H1 (cell line): ENCODE results near the gene TMPRSS2. TPM values are rescaled to one million over a fixed set of nuclear protein-coding genes. Genes with fewer than 3 reads are reported as not detected.

ENCODE experiments used
- BRCA1 ChIP-seq: IDR thresholded peaks from 2 replicates; pipeline ENCODE4 v1.6.1; 2012; ENCODE audit warnings: low read depth, low read length, improper control_type of control experiment
- CBX5 ChIP-seq: fragments of 300-800, 300-1000 bp; sonication (generic); IDR thresholded peaks from 2 replicates; pipeline ENCODE4 v1.7.1; 2016; ENCODE audit warnings: antibody characterized with exemption, low read length, low read depth
- KDM4A ChIP-seq: IDR thresholded peaks from one replicate; pipeline ENCODE4 v1.7.1; 2012; ENCODE audit warnings: low read depth, mild to moderate bottlenecking, moderate library complexity, low read length, inconsistent platforms; ENCODE audit not compliant: severe bottlenecking
- MAFK ChIP-seq: IDR thresholded peaks from 2 replicates; pipeline ENCODE4 v1.6.1; 2012; ENCODE audit warnings: low read depth, mild to moderate bottlenecking, improper control_type of control experiment, low read length
- PHF8 ChIP-seq: fragments of 200-600 bp; sonication (generic); conservative IDR thresholded peaks from 2 replicates; pipeline ENCODE4 v1.7.1; 2012; ENCODE audit warnings: low read depth, mild to moderate bottlenecking, inconsistent platforms, low read length, moderate library complexity
- RNF2 ChIP-seq: fragments of 200-900, 300-1000 bp; sonication (generic); IDR thresholded peaks from 2 replicates; pipeline ENCODE4 v1.7.1; 2016; ENCODE audit warnings: borderline replicate concordance, low read depth, mild to moderate bottlenecking, antibody characterized with exemption, low read length; ENCODE audit not compliant: poor library complexity, severe bottlenecking; ENCODE audit errors: missing control alignments
- polyA plus RNA-seq, 7 experiments: library from polyadenylated mRNA; depleted of rRNA in 3 of 7; stranded (reverse) in 5 of 7; unstranded in 2 of 7; fragments of >200 nt in 5 of 7; fragments of 200-250 nt in 2 of 7; gene quantifications; 1 replicate in 5 of 7; 2 replicates in 1 of 7; 4 replicates in 1 of 7; pipeline versions ENCODE4 v1.2.1 to v1.2.3, GENCODE V29; 2011 to 2013; ENCODE audit warnings: missing spikeins in 2 of 7, mixed read lengths in 2 of 7
- total RNA-seq: library from RNA; stranded (reverse); fragmentation: NEBNext Ultra II Directional; extraction: Animal tissue kit (Norgen Biotek cat#: 25700); gene quantifications from 2 replicates; pipeline ENCODE4 v1.2.1, GENCODE V29; 2021
- TF ChIP-seq, protein P1 (sequence below), 3 experiments: IDR thresholded peaks; 1 replicate in 2 of 3; 2 replicates in 1 of 3; pipeline versions ENCODE4 v1.5.1 to v1.6.1; 2011; ENCODE audit warnings: low read length in 3 of 3, mild to moderate bottlenecking in 3 of 3, inconsistent platforms in 2 of 3, low read depth in 1 of 3, moderate library complexity in 1 of 3; ENCODE audit not compliant: insufficient read depth in 1 of 3; ENCODE audit errors: control extremely low read depth in 1 of 3

The TMPRSS2 gene
- total and polyA plus RNA-seq, 2 of the 8 experiments (the other 6 are each of a cell fraction or from before 2014, with no cell fraction given): 9.2 to 11.0 TPM

DNA sequence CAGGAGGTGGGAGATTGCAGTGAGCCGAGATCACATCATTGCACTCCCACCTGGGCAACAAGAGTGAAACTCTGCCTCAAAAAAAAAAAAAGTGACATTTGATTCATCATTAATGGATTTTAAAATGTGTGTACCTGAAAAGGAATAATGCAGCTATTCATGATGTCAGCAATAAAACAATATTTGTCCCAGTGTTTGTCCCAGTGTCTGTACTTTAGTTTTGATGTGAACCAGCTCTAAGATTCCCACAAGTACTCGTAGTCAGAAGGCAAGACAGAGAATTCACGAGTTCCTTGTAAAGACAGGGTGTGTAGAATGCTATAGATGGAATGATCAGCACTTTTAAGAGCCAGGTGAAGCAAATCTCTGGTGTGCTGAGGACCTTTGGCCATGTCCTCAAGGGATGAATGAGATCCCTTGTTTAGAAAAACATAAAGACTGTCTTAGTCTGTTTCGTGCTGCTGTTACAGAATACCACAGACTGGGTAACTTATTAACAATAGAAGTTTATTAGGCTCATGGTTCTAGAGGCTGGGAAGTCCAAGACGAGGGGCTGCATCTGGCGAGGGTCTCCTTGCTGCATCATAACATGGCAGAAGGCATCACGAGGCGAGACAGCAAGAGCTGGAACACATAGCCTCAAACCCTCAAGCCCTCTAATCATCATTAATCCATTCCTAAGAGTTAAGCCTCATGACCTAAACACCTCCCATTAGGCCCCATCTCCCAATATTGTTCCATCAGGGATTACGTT is 12.0 kb upstream of the TMPRSS2 start (continued):
- TF ChIP-seq, protein P1, sequence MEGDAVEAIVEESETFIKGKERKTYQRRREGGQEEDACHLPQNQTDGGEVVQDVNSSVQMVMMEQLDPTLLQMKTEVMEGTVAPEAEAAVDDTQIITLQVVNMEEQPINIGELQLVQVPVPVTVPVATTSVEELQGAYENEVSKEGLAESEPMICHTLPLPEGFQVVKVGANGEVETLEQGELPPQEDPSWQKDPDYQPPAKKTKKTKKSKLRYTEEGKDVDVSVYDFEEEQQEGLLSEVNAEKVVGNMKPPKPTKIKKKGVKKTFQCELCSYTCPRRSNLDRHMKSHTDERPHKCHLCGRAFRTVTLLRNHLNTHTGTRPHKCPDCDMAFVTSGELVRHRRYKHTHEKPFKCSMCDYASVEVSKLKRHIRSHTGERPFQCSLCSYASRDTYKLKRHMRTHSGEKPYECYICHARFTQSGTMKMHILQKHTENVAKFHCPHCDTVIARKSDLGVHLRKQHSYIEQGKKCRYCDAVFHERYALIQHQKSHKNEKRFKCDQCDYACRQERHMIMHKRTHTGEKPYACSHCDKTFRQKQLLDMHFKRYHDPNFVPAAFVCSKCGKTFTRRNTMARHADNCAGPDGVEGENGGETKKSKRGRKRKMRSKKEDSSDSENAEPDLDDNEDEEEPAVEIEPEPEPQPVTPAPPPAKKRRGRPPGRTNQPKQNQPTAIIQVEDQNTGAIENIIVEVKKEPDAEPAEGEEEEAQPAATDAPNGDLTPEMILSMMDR (IDR thresholded peaks at IDR 0.05; ENCODE audit: control extremely low read depth in 1 of 3, insufficient read depth in 1 of 3, low read depth in 1 of 3, low read length in 3 of 3): no peak
- TF ChIP-seq BRCA1 (no peak), KDM4A (no peak), PHF8 (no peak), RNF2 (no peak), MAFK (no peak), CBX5 (no peak)
- TF ChIP-seq, all 59 proteins: peak for 0
